H1 (cell line): ENCODE results near the gene NAA20. TPM values are rescaled to one million over a fixed set of nuclear protein-coding genes. Genes with fewer than 3 reads are reported as not detected.
A peak's percentile ranks its signal among the peaks of the same experiment; 100 is the strongest.
"Not testable (repeated sequence)": the region's sequence is repeated elsewhere in the genome, so short reads cannot be mapped to it uniquely, and the experiment has no call there.

Source experiments
- CTCF ChIA-PET: fragments of 300-600 bp; sonication (Branson Sonifier 250); formaldehyde crosslinking; loops from one replicate; lab custom pipeline; 2021; ENCODE audit not compliant: partially characterized antibody; lab: Charles Lee
- POLR2A ChIA-PET: fragments of 300-600 bp; sonication (Branson Sonifier 250); formaldehyde crosslinking; loops from one replicate; lab custom pipeline; 2021; ENCODE audit warnings: inconsistent platforms; ENCODE audit not compliant: partially characterized antibody; lab: Charles Lee
- DNase-seq, 2 experiments: peaks; one replicate each; pipeline versions ENCODE4 v3.0.0 to v3.0.0-alpha.2; 2010 to 2022; ENCODE audit warnings: low spot score in 2 of 2, low read depth in 1 of 2, mixed read lengths in 1 of 2
- FAIRE-seq: peaks from 2 replicates; lab custom pipeline; 2011; peaks lifted over from hg19 to GRCh38; lab: Jason Lieb, UNC
- H2AFZ ChIP-seq: 2 replicates; pipeline ENCODE4 v1.8.1; 2012; ENCODE audit warnings: low read length, inconsistent platforms
- H2AK5ac ChIP-seq: 2 replicates; pipeline ENCODE4 v1.6.1; 2013; ENCODE audit warnings: low read depth, low read length
- H2BK120ac ChIP-seq: replicated peaks from 2 replicates; pipeline ENCODE3; 2013; ENCODE audit warnings: low read depth, low read length, inconsistent platforms
- H2BK12ac ChIP-seq: 2 replicates; pipeline ENCODE4 v1.6.1; 2013; ENCODE audit warnings: low read depth, low read length
- H2BK15ac ChIP-seq: 2 replicates; pipeline ENCODE4 v1.6.1; 2013; ENCODE audit warnings: low read length
- H2BK20ac ChIP-seq: 2 replicates; pipeline ENCODE4 v1.6.1; 2013; ENCODE audit warnings: low read length
- H2BK5ac ChIP-seq: 2 replicates; pipeline ENCODE4 v1.6.1; 2013; ENCODE audit warnings: low read depth, low read length
- H3K14ac ChIP-seq: 2 replicates; pipeline ENCODE4 v1.6.1; 2013; ENCODE audit warnings: inconsistent platforms; ENCODE audit not compliant: insufficient read length
- H3K18ac ChIP-seq: 2 replicates; pipeline ENCODE4 v1.6.1; 2013; ENCODE audit warnings: low read length; ENCODE audit errors: extremely low read depth
- H3K23ac ChIP-seq: 2 replicates; pipeline ENCODE4 v1.6.1; 2013; ENCODE audit warnings: inconsistent platforms; ENCODE audit not compliant: insufficient read length
- H3K23me2 ChIP-seq: 2 replicates; pipeline ENCODE4 v1.6.1; 2013; ENCODE audit warnings: low read depth, low read length
- H3K27ac ChIP-seq: 2 replicates; pipeline ENCODE4 v1.6.1; 2011; ENCODE audit warnings: low read depth, low read length, inconsistent platforms
- H3K27me3 ChIP-seq, 4 experiments: replicated peaks in 1 of 4; 1 replicate in 1 of 4; 2 replicates in 3 of 4; pipeline versions ENCODE4 v1.6.1 to v1.8.1; 2011 to 2013; ENCODE audit warnings: low read length in 3 of 4, mild to moderate bottlenecking in 3 of 4, inconsistent platforms in 2 of 4, mixed read lengths in 2 of 4, moderate library complexity in 1 of 4; ENCODE audit not compliant: control insufficient read depth in 3 of 4, insufficient read depth in 3 of 4; ENCODE audit errors: extremely low read depth in 1 of 4
- H3K36me3 ChIP-seq, 4 experiments: 2 replicates each; pipeline versions ENCODE4 v1.6.1 to v1.8.1; 2011 to 2013; ENCODE audit warnings: mild to moderate bottlenecking in 4 of 4, low read length in 3 of 4, moderate library complexity in 2 of 4, control low read depth in 1 of 4, inconsistent platforms in 1 of 4; ENCODE audit not compliant: insufficient read depth in 4 of 4, control insufficient read depth in 2 of 4
- H3K4ac ChIP-seq: replicated peaks from 2 replicates; pipeline ENCODE3; 2013; ENCODE audit warnings: low read length, low read depth, mixed read lengths, inconsistent platforms; ENCODE audit not compliant: insufficient read length
- H3K4me1 ChIP-seq, 4 experiments: replicated peaks in 1 of 4; 1 replicate in 1 of 4; 2 replicates in 3 of 4; pipeline versions ENCODE4 v1.6.1 to v1.8.1; 2011 to 2013; ENCODE audit warnings: low read length in 3 of 4, inconsistent platforms in 2 of 4, mixed read lengths in 1 of 4; ENCODE audit not compliant: insufficient read depth in 4 of 4, control insufficient read depth in 3 of 4
- H3K4me2 ChIP-seq, 2 experiments: 2 replicates each; pipeline versions ENCODE4 v1.6.1 to v1.8.1; 2011 to 2013; ENCODE audit warnings: low read depth in 2 of 2, low read length in 2 of 2, control low read depth in 1 of 2, inconsistent platforms in 1 of 2, mild to moderate bottlenecking in 1 of 2; ENCODE audit not compliant: insufficient read depth in 1 of 2
- H3K4me3 ChIP-seq, 4 experiments: fragments of 200-600, 300-600 bp in 1 of 4; sonication (generic), shearing (Covaris generic), sonication (Bioruptor Twin) in 1 of 4; 2 replicates each; pipeline versions ENCODE4 v1.5.1 to v1.8.1; 2011 to 2016; ENCODE audit warnings: low read length in 4 of 4, low read depth in 3 of 4, control low read depth in 2 of 4, inconsistent platforms in 2 of 4, mild to moderate bottlenecking in 2 of 4, mixed read lengths in 1 of 4, moderate library complexity in 1 of 4; ENCODE audit not compliant: insufficient read depth in 2 of 4; ENCODE audit errors: extremely low read depth in 1 of 4
- H3K56ac ChIP-seq: replicated peaks from 2 replicates; pipeline ENCODE3; 2013; ENCODE audit warnings: low read depth, mild to moderate bottlenecking, mixed read lengths, low read length, inconsistent platforms; ENCODE audit not compliant: insufficient read length
- H3K79me1 ChIP-seq: 2 replicates; pipeline ENCODE4 v1.6.1; 2013; ENCODE audit warnings: low read depth, low read length, control low read depth
- H3K79me2 ChIP-seq, 2 experiments: 2 replicates each; pipeline versions ENCODE4 v1.6.1 to v1.8.1; 2012 to 2013; ENCODE audit warnings: low read length in 2 of 2, mild to moderate bottlenecking in 2 of 2, inconsistent platforms in 1 of 2; ENCODE audit not compliant: insufficient read depth in 2 of 2, control insufficient read depth in 1 of 2
- H3K9ac ChIP-seq, 4 experiments: replicated peaks in 1 of 4; 1 replicate in 1 of 4; 2 replicates in 3 of 4; pipeline versions ENCODE4 v1.6.1 to v1.8.1; 2011 to 2013; ENCODE audit warnings: low read depth in 3 of 4, low read length in 3 of 4, control low read depth in 2 of 4, mild to moderate bottlenecking in 2 of 4, moderate library complexity in 2 of 4, inconsistent platforms in 1 of 4; ENCODE audit errors: extremely low read depth in 1 of 4
- H3K9me3 ChIP-seq, 2 experiments: 2 replicates each; pipeline versions ENCODE4 v1.6.1 to v1.8.1; 2012 to 2013; ENCODE audit warnings: mild to moderate bottlenecking in 2 of 2, moderate library complexity in 2 of 2, control low read depth in 1 of 2, inconsistent platforms in 1 of 2, low read depth in 1 of 2, low read length in 1 of 2, mixed read lengths in 1 of 2; ENCODE audit not compliant: insufficient read depth in 2 of 2
- H4K20me1 ChIP-seq, 2 experiments: replicated peaks in 1 of 2; 2 replicates each; pipeline versions ENCODE3 to v1.8.1; 2011 to 2013; ENCODE audit warnings: inconsistent platforms in 2 of 2, low read length in 2 of 2, mild to moderate bottlenecking in 1 of 2; ENCODE audit not compliant: insufficient read depth in 2 of 2, control insufficient read depth in 1 of 2
- H4K5ac ChIP-seq: 2 replicates; pipeline ENCODE4 v1.6.1; 2013; ENCODE audit warnings: low read length, low read depth, mixed read lengths, inconsistent platforms; ENCODE audit not compliant: insufficient read length
- H4K8ac ChIP-seq: 2 replicates; pipeline ENCODE4 v1.8.0; 2013; ENCODE audit warnings: mild to moderate bottlenecking, moderate library complexity, low read length, inconsistent platforms; ENCODE audit not compliant: insufficient read depth; ENCODE audit errors: extremely low read depth
- H4K91ac ChIP-seq: replicated peaks from 2 replicates; pipeline ENCODE3; 2013; ENCODE audit warnings: low read length, mixed read lengths, inconsistent platforms; ENCODE audit not compliant: insufficient read length
- WGBS, 2 experiments: shearing (Covaris generic) in 1 of 2; methylation state at CpG; one replicate each; pipeline versions ENCODE4 v1.1.6 to v1.1.7; 2013 to 2015; ENCODE audit warnings: low lambda C conversion rate in 2 of 2, mixed read lengths in 2 of 2, inconsistent platforms in 1 of 2, low coverage in 1 of 2, missing lambda C conversion rate in 1 of 2; ENCODE audit not compliant: insufficient replicate concordance in 2 of 2, insufficient coverage in 1 of 2, insufficient read length in 1 of 2; ENCODE audit errors: extremely low coverage in 1 of 2, missing lambda C conversion rate in 1 of 2; 5-methylcytosine and 5-hydroxymethylcytosine counted together
- polyA plus RNA-seq, 7 experiments: library from polyadenylated mRNA; depleted of rRNA in 3 of 7; stranded (reverse) in 5 of 7; unstranded in 2 of 7; fragments of >200 nt in 5 of 7; fragments of 200-250 nt in 2 of 7; gene quantifications; 1 replicate in 5 of 7; 2 replicates in 1 of 7; 4 replicates in 1 of 7; pipeline versions ENCODE4 v1.2.1 to v1.2.3, GENCODE V29; 2011 to 2013; ENCODE audit warnings: missing spikeins in 2 of 7, mixed read lengths in 2 of 7
- total RNA-seq: library from RNA; stranded (reverse); fragmentation: NEBNext Ultra II Directional; extraction: Animal tissue kit (Norgen Biotek cat#: 25700); gene quantifications from 2 replicates; pipeline ENCODE4 v1.2.1, GENCODE V29; 2021

The NAA20 gene
- total and polyA plus RNA-seq, 2 of the 8 experiments (the other 6 are each of a cell fraction or from before 2014, with no cell fraction given), result 21.9 to 41.1 TPM

DNA sequence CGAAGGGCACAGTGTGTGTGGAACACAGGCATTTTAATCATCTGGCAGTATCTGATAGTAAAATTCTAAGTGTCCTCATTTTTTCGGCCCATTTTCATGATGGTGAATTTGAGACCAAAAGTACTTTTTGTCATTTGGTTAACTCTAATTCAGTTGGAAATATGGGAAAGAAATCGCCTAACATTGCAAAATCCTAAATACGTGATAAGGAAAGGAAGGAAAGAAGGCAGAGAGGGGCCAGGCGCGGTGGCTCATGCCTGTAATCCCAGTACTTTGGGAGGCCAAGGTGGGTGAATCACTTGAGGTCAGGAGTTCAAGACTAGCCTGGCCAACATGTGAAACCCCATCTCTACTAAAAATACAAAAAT, 13.2 kb upstream of the NAA20 start:
- H3K9ac ChIP-seq, H3K56ac ChIP-seq, H3K23ac ChIP-seq, POLR2A ChIA-PET, H2BK15ac ChIP-seq, H3K79me1 ChIP-seq, H3K18ac ChIP-seq, H2BK5ac ChIP-seq, H3K36me3 ChIP-seq, DNase-seq, H3K4me2 ChIP-seq, H3K4me1 ChIP-seq, H3K27ac ChIP-seq, H3K14ac ChIP-seq, H3K4me3 ChIP-seq, FAIRE-seq, H4K5ac ChIP-seq, H4K91ac ChIP-seq, H3K9me3 ChIP-seq, H3K79me2 ChIP-seq, H3K23me2 ChIP-seq, H2BK120ac ChIP-seq, H4K20me1 ChIP-seq, H3K27me3 ChIP-seq, H2BK20ac ChIP-seq, H2AK5ac ChIP-seq, H3K4ac ChIP-seq, H2BK12ac ChIP-seq, H4K8ac ChIP-seq: not testable (repeated sequence)
- CTCF ChIA-PET, result interaction anchor here (0.6 kb wide), 2 partner anchors 586 to 814 kb away, joined by 3 to 4 read pairs; no protein-coding TSS in a partner anchor
- H2AFZ ChIP-seq, result 0 out of 2 replicates have a peak overlapping the region, but pooled peaks have one; percentile 39
- 93% methylated on average over 6 of the region's 6 CpGs; no CpG with 5 or more reads in 1 of the 2 experiments for WGBS, 2 experiments
